Neural crest cell (in vitro differentiated cells): Measurements from ENCODE around the gene NCAPG2. TPM values are rescaled to one million over a fixed set of nuclear protein-coding genes. Genes with fewer than 3 reads are reported as not detected.

Experiments used
- DNase-seq: peaks from one replicate; pipeline ENCODE4 v3.0.0; 2021; ENCODE audit warnings: low read depth, mixed read lengths, low spot score
- H3K27ac Mint-ChIP-seq: one replicate; pipeline ENCODE4 v1.8.0; 2021; ENCODE audit warnings: mild to moderate bottlenecking, mixed read lengths; ENCODE audit not compliant: unreplicated experiment
- H3K27me3 Mint-ChIP-seq: 2 replicates; pipeline ENCODE4 v1.8.0; 2021; ENCODE audit warnings: low read depth, mild to moderate bottlenecking, mixed read lengths
- H3K36me3 Mint-ChIP-seq: 2 replicates; pipeline ENCODE4 v1.8.0; 2021; ENCODE audit warnings: low read depth, mild to moderate bottlenecking, mixed read lengths
- H3K4me1 Mint-ChIP-seq: 2 replicates; pipeline ENCODE4 v1.8.0; 2021; ENCODE audit warnings: mixed read lengths
- H3K4me3 Mint-ChIP-seq: one replicate; pipeline ENCODE4 v1.8.0; 2021; ENCODE audit warnings: mild to moderate bottlenecking, mixed read lengths
- H3K9me3 Mint-ChIP-seq: 2 replicates; pipeline ENCODE4 v1.8.0; 2021; ENCODE audit warnings: mixed read lengths
- total RNA-seq: library from RNA; stranded (reverse); gene quantifications from 2 replicates; pipeline ENCODE4 v1.2.1, GENCODE V29; 2021
- TF ChIP-seq, protein P1 (sequence below): fragments of 200-600 bp; sonication (generic); conservative IDR thresholded peaks from 2 replicates; pipeline ENCODE4 v1.5.0; 2021; ENCODE audit warnings: antibody characterized with exemption, mild to moderate bottlenecking

NCAPG2 gene
- total RNA-seq, 1 donor from 2014 or later, result 84.9 TPM

DNA sequence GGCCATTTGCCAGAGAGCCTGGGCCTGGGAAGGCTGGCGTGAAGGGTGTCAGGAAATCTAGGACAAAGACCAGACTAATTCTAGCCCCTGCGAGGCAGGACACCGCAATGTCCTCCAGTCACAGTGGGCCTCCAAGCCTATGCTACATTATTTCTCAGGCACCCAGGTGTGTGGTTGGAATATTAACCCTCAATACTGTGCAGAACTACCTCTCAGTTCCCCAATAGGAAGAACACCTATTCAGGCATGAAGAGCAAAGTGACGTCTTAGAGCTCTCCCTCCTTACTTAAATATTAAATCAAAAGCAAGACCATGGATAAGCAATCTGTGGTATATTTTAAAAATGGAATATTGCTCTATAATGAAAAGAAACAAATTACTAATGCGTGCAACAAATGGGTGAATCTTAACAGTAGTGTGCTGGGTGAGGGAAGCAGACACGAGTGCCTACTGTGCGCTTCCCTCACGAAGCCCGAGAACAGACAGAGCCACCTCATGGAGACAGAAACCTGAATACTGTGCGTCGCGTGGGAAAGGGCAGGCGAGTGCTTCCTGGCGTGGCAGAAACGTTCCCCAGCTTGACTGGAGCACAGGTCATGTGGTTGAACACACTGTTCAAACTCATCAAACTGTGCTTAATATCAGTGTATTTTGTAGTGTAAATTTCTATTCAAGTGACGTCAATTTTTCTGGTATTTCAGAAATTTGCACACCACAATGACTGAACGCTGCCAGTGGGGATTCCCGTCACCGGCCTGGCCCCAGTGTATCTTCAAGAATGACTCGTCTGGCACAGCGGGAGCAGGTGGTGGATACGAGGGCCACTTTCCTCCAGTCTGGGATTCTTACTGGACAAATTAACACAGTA, 101.5 kb downstream of the NCAPG2 start:
- Mint-ChIP-seq H3K27ac (no peak overlapping the region), H3K27me3 (no peaks in the 10 kb centered on the region), H3K4me3 (no peak overlapping the region), H3K9me3 (no peaks in the 10 kb centered on the region), H3K36me3 (no peaks in the 10 kb centered on the region), H3K4me1 (no peaks in the 10 kb centered on the region)
- TF ChIP-seq, protein P1, sequence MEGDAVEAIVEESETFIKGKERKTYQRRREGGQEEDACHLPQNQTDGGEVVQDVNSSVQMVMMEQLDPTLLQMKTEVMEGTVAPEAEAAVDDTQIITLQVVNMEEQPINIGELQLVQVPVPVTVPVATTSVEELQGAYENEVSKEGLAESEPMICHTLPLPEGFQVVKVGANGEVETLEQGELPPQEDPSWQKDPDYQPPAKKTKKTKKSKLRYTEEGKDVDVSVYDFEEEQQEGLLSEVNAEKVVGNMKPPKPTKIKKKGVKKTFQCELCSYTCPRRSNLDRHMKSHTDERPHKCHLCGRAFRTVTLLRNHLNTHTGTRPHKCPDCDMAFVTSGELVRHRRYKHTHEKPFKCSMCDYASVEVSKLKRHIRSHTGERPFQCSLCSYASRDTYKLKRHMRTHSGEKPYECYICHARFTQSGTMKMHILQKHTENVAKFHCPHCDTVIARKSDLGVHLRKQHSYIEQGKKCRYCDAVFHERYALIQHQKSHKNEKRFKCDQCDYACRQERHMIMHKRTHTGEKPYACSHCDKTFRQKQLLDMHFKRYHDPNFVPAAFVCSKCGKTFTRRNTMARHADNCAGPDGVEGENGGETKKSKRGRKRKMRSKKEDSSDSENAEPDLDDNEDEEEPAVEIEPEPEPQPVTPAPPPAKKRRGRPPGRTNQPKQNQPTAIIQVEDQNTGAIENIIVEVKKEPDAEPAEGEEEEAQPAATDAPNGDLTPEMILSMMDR, result no peak
- no peak for DNase-seq

DNA sequence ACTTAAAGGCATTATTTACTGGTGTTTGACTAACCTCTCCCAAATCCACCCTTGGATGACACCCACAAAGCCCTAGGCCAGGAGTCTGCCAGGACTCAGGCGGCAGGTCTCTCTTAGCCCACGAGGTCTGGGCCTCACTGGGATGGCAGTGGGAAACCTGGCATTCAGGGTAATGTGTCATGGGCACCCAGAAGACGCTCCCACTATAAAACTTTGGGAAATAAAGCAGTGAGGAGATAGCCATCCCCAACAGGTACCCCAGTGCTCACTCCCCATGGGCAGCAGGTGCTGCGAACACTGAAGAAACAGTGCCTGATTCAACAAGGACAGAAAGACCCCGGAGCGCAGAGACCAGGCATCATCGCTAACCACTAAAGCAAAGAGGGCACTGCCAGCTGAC, 102.6 kb downstream of the NCAPG2 start:
- no peak overlapping the region for H3K27ac Mint-ChIP-seq
- no peak for DNase-seq
- TF ChIP-seq, protein P1, result no peak

DNA sequence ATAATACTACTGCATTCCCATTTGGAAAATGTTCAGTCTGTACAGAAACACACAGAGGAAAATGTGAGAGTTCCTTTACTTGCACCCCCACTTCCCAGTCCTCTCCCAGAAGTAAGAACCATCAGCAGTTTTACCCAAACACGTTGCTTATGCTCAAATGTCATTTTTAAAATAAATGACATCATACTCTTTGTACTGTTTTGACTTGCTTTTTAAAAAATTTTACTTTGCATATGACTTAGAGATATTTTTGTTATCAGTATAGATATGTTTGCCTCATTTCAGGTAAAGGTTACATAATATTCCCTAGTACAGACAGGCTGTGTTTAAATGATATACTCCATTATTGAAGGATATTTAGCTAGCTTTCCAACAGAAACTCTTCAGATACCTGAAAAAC, 103.5 kb downstream of the NCAPG2 start:
- TF ChIP-seq, protein P1, result no peak
- no peaks in the 10 kb centered on the region for H3K4me1 Mint-ChIP-seq
- no peak for DNase-seq

More for the DNA sequence above, 102.6 kb downstream of the NCAPG2 start:
- no peaks in the 10 kb centered on the region for H3K9me3 Mint-ChIP-seq
- no peak overlapping the region for H3K4me3 Mint-ChIP-seq
- H3K27me3 Mint-ChIP-seq, result no peaks in the 10 kb centered on the region
- H3K4me1 Mint-ChIP-seq, result no peaks in the 10 kb centered on the region
- no peaks in the 10 kb centered on the region for H3K36me3 Mint-ChIP-seq

DNA sequence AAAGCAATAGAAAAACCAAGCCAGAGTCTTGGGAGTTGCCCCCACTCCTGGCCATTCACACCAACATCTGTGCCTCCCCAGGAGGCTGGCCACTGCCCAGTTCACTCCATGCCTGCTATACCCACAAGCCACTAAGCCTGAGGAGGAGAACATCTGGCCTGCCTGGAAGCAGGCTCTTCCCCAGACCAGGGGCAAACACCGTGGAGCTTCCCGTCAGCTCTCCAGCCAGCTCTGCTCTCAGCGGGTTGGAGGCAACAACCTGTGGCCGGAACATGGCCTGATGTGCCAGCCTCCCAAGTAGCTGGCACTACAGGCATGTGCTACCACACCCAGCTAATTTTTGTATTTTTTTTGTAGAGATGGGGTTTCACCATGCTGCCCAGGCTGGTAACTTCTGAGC, 107.9 kb downstream of the NCAPG2 start:
- Mint-ChIP-seq H3K9me3 (peaks cover 7% of the 10 kb centered on the region), H3K27ac (no peak overlapping the region), H3K27me3 (peaks cover 6% of the 10 kb centered on the region), H3K4me3 (no peak overlapping the region), H3K36me3 (peaks cover 8% of the 10 kb centered on the region), H3K4me1 (no peaks in the 10 kb centered on the region)
- TF ChIP-seq, protein P1, result no peak
- no peak for DNase-seq

More for the DNA sequence above, 103.5 kb downstream of the NCAPG2 start:
- Mint-ChIP-seq H3K9me3 (peaks cover 5% of the 10 kb centered on the region), H3K27ac (no peak overlapping the region), H3K36me3 (peaks cover 6% of the 10 kb centered on the region), H3K4me3 (no peak overlapping the region), H3K27me3 (no peaks in the 10 kb centered on the region)

DNA sequence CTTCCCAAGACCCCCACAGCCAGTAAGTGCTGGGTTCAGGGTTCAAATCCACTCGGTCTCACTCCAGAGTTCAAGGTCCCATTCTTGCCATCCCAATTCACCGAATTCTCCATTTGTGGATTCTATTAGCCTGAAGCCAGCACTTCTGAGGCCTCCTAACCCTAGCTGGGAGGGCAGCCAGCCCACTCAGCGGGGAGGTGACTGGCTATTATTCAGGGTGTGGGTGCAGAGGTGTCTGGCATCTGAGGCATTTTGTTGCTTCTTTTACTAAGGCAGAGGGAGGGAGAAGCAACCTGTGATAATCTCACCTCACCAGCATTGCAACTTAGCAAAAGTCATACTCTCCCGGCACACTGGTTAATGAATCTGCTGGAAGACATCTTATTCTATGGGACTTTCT, 108.3 kb downstream of the NCAPG2 start:
- H3K4me1 Mint-ChIP-seq, result no peaks in the 10 kb centered on the region
- H3K27ac Mint-ChIP-seq, result no peak overlapping the region
- H3K4me3 Mint-ChIP-seq, result no peak overlapping the region
- peaks cover 10% of the 10 kb centered on the region for H3K27me3 Mint-ChIP-seq
- TF ChIP-seq, protein P1, result no peak
- H3K9me3 Mint-ChIP-seq, result peaks cover 7% of the 10 kb centered on the region
- peaks cover 8% of the 10 kb centered on the region for H3K36me3 Mint-ChIP-seq
- no peak for DNase-seq
